K562 (cell line): ENCODE measurements around the gene RIPOR2. TPM values are rescaled to one million over a fixed set of nuclear protein-coding genes. Genes with fewer than 3 reads are reported as not detected.

Source experiments
- CBFA2T3 ChIP-seq: fragments of 450-650 bp; IDR thresholded peaks from 2 replicates; pipeline ENCODE4 v1.6.1; 2017
- HOMEZ ChIP-seq: fragments of 250-450 bp; sonication (Bioruptor Pico); IDR thresholded peaks from 2 replicates; pipeline ENCODE4 v1.4.0; 2020; ENCODE audit warnings: mild to moderate bottlenecking, moderate library complexity
- JUN ChIP-seq, 2 experiments: sonication (generic) in 1 of 2; formaldehyde crosslinking in 1 of 2; IDR thresholded peaks; 2 replicates each; pipeline versions ENCODE4 v1.6.1 to v1.8.0; 2012 to 2022; ENCODE audit warnings: borderline replicate concordance in 2 of 2, mild to moderate bottlenecking in 2 of 2, improper control_type of control experiment in 1 of 2, low read depth in 1 of 2, low read length in 1 of 2, missing genetic modification reagents in 1 of 2
- LARP7 ChIP-seq: fragments of 450-650 bp; IDR thresholded peaks from 2 replicates; pipeline ENCODE4 v1.6.1; 2016
- NR4A1 ChIP-seq, 2 experiments: fragments of 250-450 bp in 1 of 2; fragments of 450-650 bp in 1 of 2; sonication (Bioruptor Pico) in 1 of 2; IDR thresholded peaks; 2 replicates each; pipeline versions ENCODE4 v1.4.0 to v1.6.1; 2016 to 2020; ENCODE audit warnings: mild to moderate bottlenecking in 2 of 2, missing compliant biosample characterization in 1 of 2, missing genetic modification characterization in 1 of 2, moderate library complexity in 1 of 2
- ZNF318 ChIP-seq, 2 experiments: fragments of 450-650 bp; IDR thresholded peaks; 2 replicates each; pipeline ENCODE4 v1.6.1; 2016; ENCODE audit warnings: mild to moderate bottlenecking in 2 of 2, borderline replicate concordance in 1 of 2, low read depth in 1 of 2, moderate library complexity in 1 of 2
- ZNF655 ChIP-seq: fragments of 250-450 bp; sonication (Bioruptor Pico); IDR thresholded peaks from 2 replicates; pipeline ENCODE4 v1.5.0; 2021
- polyA plus RNA-seq, 8 experiments: library from polyadenylated mRNA; depleted of rRNA in 4 of 8; stranded (reverse) in 5 of 8; unstranded in 3 of 8; fragments of >200 nt; fragmentation: Nextera tagmentation in 2 of 8; fragmentation: Illumina TruSeq in 1 of 8; extraction: Ambion mirVana in 2 of 8; extraction: Trizol in 1 of 8; gene quantifications; 2 replicates each; pipeline versions ENCODE4 v1.2.1 to v1.2.3, GENCODE V29; 2011 to 2014; ENCODE audit warnings: inconsistent platforms in 1 of 8, missing spikeins in 1 of 8
- total RNA-seq, 7 experiments: library from RNA; depleted of rRNA in 6 of 7; stranded (reverse); fragments of >200 nt in 6 of 7; fragmentation: Illumina TruSeq in 2 of 7; extraction: Trizol in 2 of 7; gene quantifications; 2 replicates each; pipeline versions ENCODE4 v1.2.1 to v1.2.3, GENCODE V29; 2011 to 2021; ENCODE audit warnings: low replicate concordance in 1 of 7

Gene RIPOR2
- total and polyA plus RNA-seq, 9 of the 15 experiments (the other 6 are each of a cell fraction or from before 2014, with no cell fraction given) = 0.04 to 1.0 (median 0.47) TPM; not detected in 2

GRCh38 chr6:24840187-24840586 is 95.6 kb downstream of the RIPOR2 start (continued):
- TF ChIP-seq ZNF318 (IDR thresholded peaks at IDR 0.05; ENCODE audit: borderline replicate concordance in 1 of 2, low read depth in 1 of 2) (no peak), CBFA2T3 (no peak), JUN (IDR thresholded peaks at IDR 0.05; ENCODE audit: borderline replicate concordance, low read depth, low read length) (no peak), JUN (CRISPR knock-in tag; IDR thresholded peaks at IDR 0.05; ENCODE audit: borderline replicate concordance) (no peak), NR4A1 (CRISPR knock-in tag; IDR thresholded peaks at IDR 0.05) (no peak), NR4A1 (tag; IDR thresholded peaks at IDR 0.05) (no peak), LARP7 (no peak), ZNF655 (no peak), HOMEZ (CRISPR knock-in tag) (no peak)
